Fibroblast of lung (primary cell): ENCODE data around the gene CD2AP. TPM values are rescaled to one million over a fixed set of nuclear protein-coding genes. Genes with fewer than 3 reads are reported as not detected.

Source experiments
- DNase-seq, 2 donors: peaks; one replicate each; pipeline versions ENCODE4 v3.0.0 to v3.0.0-alpha.2; 2010; ENCODE audit warnings: low read depth in 2 of 2
- H2AFZ ChIP-seq: 2 replicates; pipeline ENCODE4 v1.5.1; 2012; ENCODE audit warnings: low read length, control low read depth, inconsistent platforms
- H3K27ac ChIP-seq: 2 replicates; pipeline ENCODE4 v1.5.1; 2011; ENCODE audit warnings: low read length, control low read depth; ENCODE audit not compliant: insufficient read depth
- H3K27me3 ChIP-seq: 2 replicates; pipeline ENCODE4 v1.5.1; 2011; ENCODE audit warnings: mild to moderate bottlenecking, low read length; ENCODE audit not compliant: control insufficient read depth, insufficient read depth
- H3K36me3 ChIP-seq: 2 replicates; pipeline ENCODE4 v1.5.1; 2011; ENCODE audit warnings: low read length; ENCODE audit not compliant: control insufficient read depth, insufficient read depth
- H3K4me1 ChIP-seq: 2 replicates; pipeline ENCODE4 v1.5.1; 2011; ENCODE audit warnings: low read length; ENCODE audit not compliant: control insufficient read depth, insufficient read depth; ENCODE audit errors: extremely low read depth
- H3K4me2 ChIP-seq: 2 replicates; pipeline ENCODE4 v1.5.1; 2011; ENCODE audit warnings: low read length, control low read depth; ENCODE audit not compliant: insufficient read depth; ENCODE audit errors: extremely low read depth
- H3K4me3 ChIP-seq, 4 experiments: fragments of 200-600 bp in 1 of 4; sonication (generic) in 1 of 4; replicated peaks in 1 of 4; 2 replicates each; pipeline ENCODE4 v1.5.1; 2011 to 2016; ENCODE audit warnings: low read length in 4 of 4, low read depth in 3 of 4, mild to moderate bottlenecking in 3 of 4, control low read depth in 2 of 4, inconsistent platforms in 1 of 4, mixed read lengths in 1 of 4; ENCODE audit not compliant: insufficient read depth in 1 of 4; ENCODE audit errors: control extremely low read depth in 1 of 4
- H3K79me2 ChIP-seq: 2 replicates; pipeline ENCODE4 v1.5.1; 2012; ENCODE audit warnings: mild to moderate bottlenecking, low read length, inconsistent platforms; ENCODE audit not compliant: control insufficient read depth, insufficient read depth
- H3K9ac ChIP-seq: 2 replicates; pipeline ENCODE4 v1.5.1; 2011; ENCODE audit warnings: mild to moderate bottlenecking, low read length, control low read depth; ENCODE audit not compliant: insufficient read depth
- H3K9me3 ChIP-seq: 2 replicates; pipeline ENCODE4 v1.5.1; 2012; ENCODE audit warnings: low read depth, low read length; ENCODE audit not compliant: control insufficient read depth, insufficient read depth
- H4K20me1 ChIP-seq: 2 replicates; pipeline ENCODE4 v1.5.1; 2011; ENCODE audit warnings: low read length; ENCODE audit not compliant: control insufficient read depth, insufficient read depth; ENCODE audit errors: extremely low read depth
- EZH2 ChIP-seq: IDR thresholded peaks from 2 replicates; pipeline ENCODE4 v1.5.1; 2012; ENCODE audit warnings: low read length, control low read depth, mild to moderate bottlenecking; ENCODE audit errors: missing control alignments
- polyA plus RNA-seq, 2 donors: library from polyadenylated mRNA; depleted of rRNA in 1 of 2; stranded (reverse) in 1 of 2; unstranded in 1 of 2; fragments of >200 nt; gene quantifications; 2 replicates each; pipeline ENCODE4 v1.2.1, GENCODE V29; 2011 to 2012; ENCODE audit warnings: missing spikeins in 1 of 2
- total RNA-seq: library from RNA; depleted of rRNA; stranded (reverse); fragments of >200 nt; gene quantifications from 2 replicates; pipeline ENCODE4 v1.2.1, GENCODE V29; 2014
- TF ChIP-seq, protein P1 (sequence below), 2 donors: IDR thresholded peaks in 1 of 2; conservative IDR thresholded peaks in 1 of 2; 1 replicate in 1 of 2; 2 replicates in 1 of 2; pipeline ENCODE4 v1.5.1; 2011 to 2012; ENCODE audit warnings: low read length in 2 of 2, control low read depth in 1 of 2, inconsistent platforms in 1 of 2, low read depth in 1 of 2, mild to moderate bottlenecking in 1 of 2

The CD2AP gene
- total and polyA plus RNA-seq, 2 donors (not counting 1 experiment from before 2014, with no cell fraction given) = 15.7 to 17.2 TPM

DNA sequence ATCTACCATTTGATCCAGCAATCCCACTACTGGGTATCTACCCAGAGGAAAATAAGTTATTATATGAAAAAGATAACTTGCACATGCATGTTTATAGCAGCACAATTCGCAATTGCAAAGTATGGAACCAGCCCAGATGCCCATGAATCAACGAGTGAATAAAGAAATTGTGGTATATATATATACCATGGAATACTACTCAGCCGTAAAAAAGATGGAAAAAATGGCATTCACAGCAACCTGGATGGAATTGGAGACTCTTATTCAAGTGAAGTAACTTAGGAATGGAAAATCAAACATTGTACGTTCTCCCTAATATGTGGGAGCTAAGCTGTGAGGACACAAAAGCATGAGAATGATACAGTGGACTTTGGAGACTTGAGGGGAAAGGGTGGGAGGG lies 120.8 kb downstream of the CD2AP start:
- Histone ChIP-seq H3K9me3 (no peaks in the 10 kb centered on the region), H3K27ac (no peak overlapping the region), H3K4me2 (no peak overlapping the region), H2AFZ (no peak overlapping the region), H3K4me1 (no peaks in the 10 kb centered on the region), H4K20me1 (no peaks in the 10 kb centered on the region), H3K4me3 (no peak overlapping the region), H3K79me2 (no peaks in the 10 kb centered on the region), H3K27me3 (no peaks in the 10 kb centered on the region), H3K9ac (no peak overlapping the region), H3K36me3 (peaks cover 2% of the 10 kb centered on the region)
- no peak for DNase-seq
- TF ChIP-seq, protein P1, sequence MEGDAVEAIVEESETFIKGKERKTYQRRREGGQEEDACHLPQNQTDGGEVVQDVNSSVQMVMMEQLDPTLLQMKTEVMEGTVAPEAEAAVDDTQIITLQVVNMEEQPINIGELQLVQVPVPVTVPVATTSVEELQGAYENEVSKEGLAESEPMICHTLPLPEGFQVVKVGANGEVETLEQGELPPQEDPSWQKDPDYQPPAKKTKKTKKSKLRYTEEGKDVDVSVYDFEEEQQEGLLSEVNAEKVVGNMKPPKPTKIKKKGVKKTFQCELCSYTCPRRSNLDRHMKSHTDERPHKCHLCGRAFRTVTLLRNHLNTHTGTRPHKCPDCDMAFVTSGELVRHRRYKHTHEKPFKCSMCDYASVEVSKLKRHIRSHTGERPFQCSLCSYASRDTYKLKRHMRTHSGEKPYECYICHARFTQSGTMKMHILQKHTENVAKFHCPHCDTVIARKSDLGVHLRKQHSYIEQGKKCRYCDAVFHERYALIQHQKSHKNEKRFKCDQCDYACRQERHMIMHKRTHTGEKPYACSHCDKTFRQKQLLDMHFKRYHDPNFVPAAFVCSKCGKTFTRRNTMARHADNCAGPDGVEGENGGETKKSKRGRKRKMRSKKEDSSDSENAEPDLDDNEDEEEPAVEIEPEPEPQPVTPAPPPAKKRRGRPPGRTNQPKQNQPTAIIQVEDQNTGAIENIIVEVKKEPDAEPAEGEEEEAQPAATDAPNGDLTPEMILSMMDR (conservative IDR thresholded peaks at IDR 0.05 in 1 of 2, IDR thresholded peaks at IDR 0.05 in 1 of 2; ENCODE audit: low read depth in 1 of 2, low read length in 2 of 2) = no peak
- TF ChIP-seq EZH2 = no peak

DNA sequence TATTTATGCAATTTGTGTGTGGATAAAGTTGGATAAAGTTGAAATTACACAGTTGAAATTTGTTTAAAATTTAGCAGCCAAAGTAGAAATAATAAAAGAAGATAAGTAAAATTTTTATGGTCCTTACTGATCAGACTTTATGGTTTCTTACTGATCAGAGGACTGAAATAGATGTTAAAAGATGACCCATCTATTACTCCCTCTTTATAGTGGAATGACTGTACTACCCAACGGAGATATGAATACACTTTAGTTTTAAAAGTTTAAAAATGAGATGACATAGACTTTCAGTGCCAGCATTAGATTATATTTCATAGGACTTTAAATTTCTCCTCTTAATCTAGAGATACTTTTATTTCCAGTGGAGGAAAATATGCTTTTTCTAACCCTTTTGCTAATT lies 121.9 kb downstream of the CD2AP start:
- TF ChIP-seq EZH2 = no peak
- TF ChIP-seq, protein P1 (conservative IDR thresholded peaks at IDR 0.05 in 1 of 2, IDR thresholded peaks at IDR 0.05 in 1 of 2; ENCODE audit: low read depth in 1 of 2, low read length in 2 of 2) = no peak
- Histone ChIP-seq H4K20me1 (no peaks in the 10 kb centered on the region), H3K27me3 (no peaks in the 10 kb centered on the region), H3K9me3 (no peaks in the 10 kb centered on the region), H2AFZ (no peak overlapping the region), H3K36me3 (peaks cover 2% of the 10 kb centered on the region), H3K4me3 (no peak overlapping the region), H3K9ac (no peak overlapping the region), H3K4me2 (no peak overlapping the region), H3K79me2 (no peaks in the 10 kb centered on the region), H3K27ac (no peak overlapping the region), H3K4me1 (no peaks in the 10 kb centered on the region)
- no peak for DNase-seq

DNA sequence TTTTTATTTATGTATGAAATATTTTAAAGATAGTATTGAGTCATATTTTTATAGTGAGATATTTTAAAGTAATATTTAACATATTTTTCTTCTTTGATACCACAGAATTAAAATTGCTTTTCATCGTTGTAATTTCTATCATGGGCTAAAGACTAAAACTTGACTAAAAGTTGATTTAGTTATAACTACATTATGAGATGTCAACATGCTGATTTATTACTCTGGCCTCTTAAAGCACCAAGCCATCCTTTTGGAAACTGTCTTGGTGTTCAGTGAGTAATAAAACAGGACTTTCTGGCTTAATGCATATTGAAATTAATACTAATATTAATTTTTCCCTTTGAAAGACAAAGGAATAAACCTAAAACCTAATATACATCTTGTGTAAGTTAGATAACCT lies 125.6 kb downstream of the CD2AP start:
- no peak overlapping the region for H3K4me3 ChIP-seq
- H2AFZ ChIP-seq = no peak overlapping the region

More for the DNA sequence above, 125.6 kb downstream of the CD2AP start:
- DNase-seq = no peak
- TF ChIP-seq EZH2 = no peak
- TF ChIP-seq, protein P1 (conservative IDR thresholded peaks at IDR 0.05 in 1 of 2, IDR thresholded peaks at IDR 0.05 in 1 of 2; ENCODE audit: low read depth in 1 of 2, low read length in 2 of 2) = no peak
- H3K4me2 ChIP-seq = no peak overlapping the region
- H3K36me3 ChIP-seq = no peaks in the 10 kb centered on the region
- no peaks in the 10 kb centered on the region for H3K9me3 ChIP-seq
- H3K79me2 ChIP-seq = no peaks in the 10 kb centered on the region
- H4K20me1 ChIP-seq = no peaks in the 10 kb centered on the region
- H3K4me1 ChIP-seq = no peaks in the 10 kb centered on the region
- H3K9ac ChIP-seq = no peak overlapping the region
- H3K27me3 ChIP-seq = no peaks in the 10 kb centered on the region
- H3K27ac ChIP-seq = no peak overlapping the region
